K562 (cell line): ENCODE data around the gene ZNF451. TPM values are rescaled to one million over a fixed set of nuclear protein-coding genes. Genes with fewer than 3 reads are reported as not detected.

Source experiments
- ATAC-seq: fragments of 200-7000 bp; cut with Tn5 transposase; 3 replicates; pipeline ENCODE4 v1.9.1; 2020; ENCODE audit warnings: moderate library complexity
- BruUV-seq: library from RNA; stranded (reverse); fragments of 400-500 nt; replicated peaks from 2 replicates; lab custom pipeline; 2021; lab: Mats Ljungman, UMichigan
- CTCF ChIA-PET: fragments of 300-600 bp; formaldehyde crosslinking; extraction: SDS; loops from one replicate; lab custom pipeline; 2021; ENCODE audit warnings: low intra/inter-chr PET ratio; lab: Yijun Ruan, JAX
- POLR2A ChIA-PET: fragments of 300-600, 350-650 bp; sonication (Branson Sonifier 250); formaldehyde crosslinking; extraction: SDS; loops from one replicate; lab custom pipeline; 2021; ENCODE audit warnings: antibody characterized with exemption, inconsistent platforms; lab: Yijun Ruan, JAX
- DNase-seq, 4 experiments: peaks; one replicate each; pipeline versions ENCODE4 v3.0.0 to v3.0.0-alpha.2; 2011 to 2018; ENCODE audit warnings: low spot score in 3 of 4, mixed read lengths in 3 of 4; ENCODE audit errors: extremely low read depth in 1 of 4
- FAIRE-seq: peaks from 2 replicates; lab custom pipeline; 2011; peaks lifted over from hg19 to GRCh38; lab: Jason Lieb, UNC
- H2AFZ ChIP-seq: 2 replicates; pipeline ENCODE4 v1.6.0; 2011; ENCODE audit warnings: low read depth, low read length, control low read depth, inconsistent platforms
- H3K27ac ChIP-seq: fragments of 200-600 bp; 3 replicates; pipeline ENCODE4 v1.8.0; 2011; ENCODE audit warnings: low read depth, mild to moderate bottlenecking, control low read depth, inconsistent platforms, low read length, moderate library complexity, mixed read lengths; ENCODE audit errors: extremely low read depth
- H3K27me3 ChIP-seq, 2 experiments: fragments of 300-600 bp in 1 of 2; 2 replicates in 1 of 2; 3 replicates in 1 of 2; pipeline versions ENCODE4 v1.6.0 to v1.8.0; 2011; ENCODE audit warnings: inconsistent platforms in 2 of 2, low read length in 2 of 2, mild to moderate bottlenecking in 1 of 2, mixed read lengths in 1 of 2, moderate library complexity in 1 of 2; ENCODE audit not compliant: control insufficient read depth in 2 of 2, insufficient read depth in 2 of 2
- H3K36me3 ChIP-seq: fragments of 300-600 bp; 3 replicates; pipeline ENCODE4 v1.8.0; 2011; ENCODE audit warnings: mild to moderate bottlenecking, low read length, inconsistent platforms; ENCODE audit not compliant: control insufficient read depth, insufficient read depth
- H3K4me1 ChIP-seq, 2 experiments: fragments of 200-600 bp in 1 of 2; replicated peaks in 1 of 2; 2 replicates in 1 of 2; 3 replicates in 1 of 2; pipeline versions ENCODE4 v1.5.1 to v1.8.0; 2011; ENCODE audit warnings: inconsistent platforms in 2 of 2, low read length in 2 of 2, mild to moderate bottlenecking in 1 of 2, mixed read lengths in 1 of 2, moderate library complexity in 1 of 2; ENCODE audit not compliant: control insufficient read depth in 2 of 2, insufficient read depth in 2 of 2
- H3K4me2 ChIP-seq: 2 replicates; pipeline ENCODE4 v1.6.1; 2011; ENCODE audit warnings: low read length, control low read depth, inconsistent platforms, mixed read lengths; ENCODE audit not compliant: insufficient read depth
- H3K4me3 ChIP-seq: fragments of 200-600 bp; sonication (generic), shearing (Covaris generic); 2 replicates; pipeline ENCODE4 v1.5.1; 2016; ENCODE audit warnings: control low read depth, inconsistent platforms
- H3K79me2 ChIP-seq: fragments of 200-600 bp; 3 replicates; pipeline ENCODE4 v1.8.0; 2011; ENCODE audit warnings: low read length, inconsistent platforms; ENCODE audit not compliant: control insufficient read depth, insufficient read depth
- H3K9ac ChIP-seq, 2 experiments: 2 replicates each; pipeline versions ENCODE4 v1.6.0 to v1.6.1; 2011; ENCODE audit warnings: low read depth in 2 of 2, low read length in 2 of 2, control low read depth in 1 of 2, inconsistent platforms in 1 of 2, mild to moderate bottlenecking in 1 of 2, mixed read lengths in 1 of 2; ENCODE audit not compliant: insufficient read depth in 1 of 2
- H3K9me1 ChIP-seq: one replicate; pipeline ENCODE4 v1.6.0; 2011; ENCODE audit warnings: inconsistent platforms, mild to moderate bottlenecking, low read length, moderate library complexity; ENCODE audit not compliant: control insufficient read depth, insufficient read depth
- H3K9me3 ChIP-seq: replicated peaks from 2 replicates; pipeline ENCODE4 v1.5.1; 2011; ENCODE audit warnings: low read depth, low read length, inconsistent platforms; ENCODE audit not compliant: control insufficient read depth, insufficient read depth
- H4K20me1 ChIP-seq: replicated peaks from 2 replicates; pipeline ENCODE4 v1.6.1; 2011; ENCODE audit warnings: low read length, inconsistent platforms, mixed read lengths; ENCODE audit not compliant: control insufficient read depth, insufficient read depth
- DDX20 ChIP-seq: fragments of 450-650 bp; IDR thresholded peaks from 2 replicates; pipeline ENCODE4 v1.6.1; 2016; ENCODE audit warnings: missing genetic modification characterization, low read depth, mild to moderate bottlenecking, missing compliant biosample characterization, moderate library complexity
- DMBX1 ChIP-seq: fragments of 250-450 bp; sonication (Bioruptor Pico); IDR thresholded peaks from 2 replicates; pipeline ENCODE4 v1.8.0; 2022; ENCODE audit warnings: inconsistent platforms, mild to moderate bottlenecking, moderate library complexity, borderline replicate concordance
- KDM1A ChIP-seq, 2 experiments: fragments of 450-650 bp; IDR thresholded peaks; 2 replicates each; pipeline ENCODE4 v1.6.1; 2016; ENCODE audit warnings: mild to moderate bottlenecking in 2 of 2
- PTRF ChIP-seq: fragments of 450-650 bp; IDR thresholded peaks from 2 replicates; pipeline ENCODE4 v1.6.1; 2016; ENCODE audit warnings: mild to moderate bottlenecking, missing genetic modification characterization, missing compliant biosample characterization
- RBM25 ChIP-seq: fragments of 200-400 bp; formaldehyde crosslinking; IDR thresholded peaks from 2 replicates; pipeline ENCODE4 v1.6.1; 2018; ENCODE audit warnings: low read length, low read depth, moderate library complexity; ENCODE audit not compliant: severe bottlenecking
- SMARCB1 ChIP-seq: IDR thresholded peaks from 2 replicates; pipeline ENCODE4 v1.6.1; 2011; ENCODE audit warnings: improper control_type of control experiment, low read depth; ENCODE audit not compliant: insufficient read length
- SRSF7 ChIP-seq: fragments of 200-400 bp; formaldehyde crosslinking; optimal IDR thresholded peaks from 2 replicates; pipeline ENCODE3; 2017; ENCODE audit warnings: mild to moderate bottlenecking, low read depth, low read length
- TAF15 ChIP-seq: fragments of 200-400 bp; formaldehyde crosslinking; IDR thresholded peaks from 2 replicates; pipeline ENCODE4 v1.6.1; 2017; ENCODE audit warnings: mild to moderate bottlenecking, low read depth, low read length, moderate library complexity
- THAP12 ChIP-seq: fragments of 250-450 bp; sonication (Bioruptor Pico); IDR thresholded peaks from 2 replicates; pipeline ENCODE4 v1.9.0; 2021; ENCODE audit warnings: mild to moderate bottlenecking, inconsistent platforms
- THRA ChIP-seq: fragments of 450-650 bp; IDR thresholded peaks from 2 replicates; pipeline ENCODE4 v1.6.1; 2017; ENCODE audit warnings: mild to moderate bottlenecking, moderate library complexity
- ZNF146 ChIP-seq: IDR thresholded peaks from one replicate; pipeline ENCODE4 v1.6.1; 2018; ENCODE audit warnings: missing compliant biosample characterization; ENCODE audit not compliant: unreplicated experiment
- WGBS: fragments of 100-300 bp; shearing (Covaris generic); methylation state at CpG from one replicate; pipeline ENCODE4 v1.1.6; 2016; ENCODE audit warnings: low coverage, mixed read lengths; ENCODE audit not compliant: insufficient coverage; ENCODE audit errors: missing lambda C conversion rate; 5-methylcytosine and 5-hydroxymethylcytosine counted together
- in situ Hi-C: fragments of 300-500 bp; cut with MboI; formaldehyde crosslinking; loops from 4 replicates; pipeline ENCODE4 v1.15.0; 2018; ENCODE audit warnings: inconsistent platforms, mixed read lengths
- intact Hi-C: fragments of 100-400 bp; cut with micrococcal nuclease; formaldehyde crosslinking; loops from 2 replicates; pipeline ENCODE4 v1.14.2; 2022
- polyA plus RNA-seq, 8 experiments: library from polyadenylated mRNA; depleted of rRNA in 4 of 8; stranded (reverse) in 5 of 8; unstranded in 3 of 8; fragments of >200 nt; fragmentation: Nextera tagmentation in 2 of 8; fragmentation: Illumina TruSeq in 1 of 8; extraction: Ambion mirVana in 2 of 8; extraction: Trizol in 1 of 8; gene quantifications; 2 replicates each; pipeline versions ENCODE4 v1.2.1 to v1.2.3, GENCODE V29; 2011 to 2014; ENCODE audit warnings: inconsistent platforms in 1 of 8, missing spikeins in 1 of 8
- total RNA-seq, 7 experiments: library from RNA; depleted of rRNA in 6 of 7; stranded (reverse); fragments of >200 nt in 6 of 7; fragmentation: Illumina TruSeq in 2 of 7; extraction: Trizol in 2 of 7; gene quantifications; 2 replicates each; pipeline versions ENCODE4 v1.2.1 to v1.2.3, GENCODE V29; 2011 to 2021; ENCODE audit warnings: low replicate concordance in 1 of 7

ZNF451 gene
- total and polyA plus RNA-seq, 9 of the 15 experiments (the other 6 are each of a cell fraction or from before 2014, with no cell fraction given): 16.1 to 74.3 (median 38.3) TPM

GRCh38 chr6:57143690-57144089, 53.7 kb downstream of the ZNF451 start:
- in situ Hi-C loops: no loop called here
- ATAC-seq (no peak), DNase-seq (no peak), FAIRE-seq (no peak)
- BruUV-seq: no TSS peak
- intact Hi-C loops: no loop called here
- Histone ChIP-seq H4K20me1 (no peaks in the 10 kb centered on the region), H3K9ac (no peak overlapping the region), H2AFZ (no peak overlapping the region), H3K27ac (no peak overlapping the region), H3K79me2 (peaks cover 7% of the 10 kb centered on the region; the same call in 2 of the 3 replicates), H3K27me3 (no peaks in the 10 kb centered on the region), H3K9me3 (no peaks in the 10 kb centered on the region), H3K4me2 (no peak overlapping the region), H3K4me1 (no peaks in the 10 kb centered on the region), H3K9me1 (no peaks in the 10 kb centered on the region), H3K4me3 (no peak overlapping the region), H3K36me3 (peaks cover 70% of the 10 kb centered on the region)
- CTCF ChIA-PET: no interaction called here
- 100% methylated on average over 1 of the region's 1 CpG for WGBS
- TF ChIP-seq SMARCB1: no peak
- peak; percentile 11 for TF ChIP-seq RBM25
- peak; percentile 46 for TF ChIP-seq ZNF146
- POLR2A ChIA-PET: interaction anchor here (1.0 kb wide), 1 partner anchor 27 kb away, joined by 4 read pairs; no protein-coding TSS in a partner anchor

GRCh38 chr6:57147401-57147800, 57.4 kb downstream of the ZNF451 start:
- TSS peak; percentile 13 for BruUV-seq
- no peak for FAIRE-seq
- POLR2A ChIA-PET: no interaction called here
- DNase-seq: no peak
- in situ Hi-C loops: no loop called here
- Histone ChIP-seq H3K27ac (no peak overlapping the region), H3K9ac (no peak overlapping the region), H3K4me2 (no peak overlapping the region), H3K9me3 (no peaks in the 10 kb centered on the region), H4K20me1 (no peaks in the 10 kb centered on the region), H3K4me3 (no peak overlapping the region), H3K36me3 (peaks cover 75% of the 10 kb centered on the region)
- CTCF ChIA-PET: no interaction called here
- TF ChIP-seq DMBX1 (CRISPR knock-in tag): no peak
- TF ChIP-seq THAP12 (CRISPR knock-in tag): no peak
- TF ChIP-seq SRSF7: no peak
- TF ChIP-seq THRA: no peak
- no peak for TF ChIP-seq KDM1A (IDR thresholded peaks at IDR 0.05)
- no peak for TF ChIP-seq TAF15
- TF ChIP-seq PTRF: no peak
- no peak for TF ChIP-seq DDX20
- TF ChIP-seq, all 486 proteins: peak for 0
- WGBS: 89% methylated on average over 5 of the region's 5 CpGs
- H2AFZ ChIP-seq: no peak overlapping the region
- intact Hi-C loops: no loop called here
- H3K4me1 ChIP-seq: no peaks in the 10 kb centered on the region
- H3K79me2 ChIP-seq: peaks cover 9% of the 10 kb centered on the region; the same call in 2 of the 3 replicates
- ATAC-seq: no peak
- H3K27me3 ChIP-seq: no peaks in the 10 kb centered on the region
- H3K9me1 ChIP-seq: no peaks in the 10 kb centered on the region
